Retinal pigment epithelial cell (primary cell): ENCODE measurements around the gene VEGFA.
A peak's percentile ranks its signal among the peaks of the same experiment; 100 is the strongest.

ENCODE experiments used
- DNase-seq: peaks from one replicate; pipeline ENCODE4 v3.0.0-alpha.2; 2010; ENCODE audit warnings: low read depth
- H3K4me3 ChIP-seq: 2 replicates; pipeline ENCODE4 v1.5.1; 2011; ENCODE audit warnings: mild to moderate bottlenecking, low read length, control low read depth, moderate library complexity
- TF ChIP-seq, protein P1 (sequence below): conservative IDR thresholded peaks from 2 replicates; pipeline ENCODE4 v1.5.1; 2011; ENCODE audit warnings: low read depth, low read length, control low read depth, inconsistent platforms

Gene VEGFA

DNA sequence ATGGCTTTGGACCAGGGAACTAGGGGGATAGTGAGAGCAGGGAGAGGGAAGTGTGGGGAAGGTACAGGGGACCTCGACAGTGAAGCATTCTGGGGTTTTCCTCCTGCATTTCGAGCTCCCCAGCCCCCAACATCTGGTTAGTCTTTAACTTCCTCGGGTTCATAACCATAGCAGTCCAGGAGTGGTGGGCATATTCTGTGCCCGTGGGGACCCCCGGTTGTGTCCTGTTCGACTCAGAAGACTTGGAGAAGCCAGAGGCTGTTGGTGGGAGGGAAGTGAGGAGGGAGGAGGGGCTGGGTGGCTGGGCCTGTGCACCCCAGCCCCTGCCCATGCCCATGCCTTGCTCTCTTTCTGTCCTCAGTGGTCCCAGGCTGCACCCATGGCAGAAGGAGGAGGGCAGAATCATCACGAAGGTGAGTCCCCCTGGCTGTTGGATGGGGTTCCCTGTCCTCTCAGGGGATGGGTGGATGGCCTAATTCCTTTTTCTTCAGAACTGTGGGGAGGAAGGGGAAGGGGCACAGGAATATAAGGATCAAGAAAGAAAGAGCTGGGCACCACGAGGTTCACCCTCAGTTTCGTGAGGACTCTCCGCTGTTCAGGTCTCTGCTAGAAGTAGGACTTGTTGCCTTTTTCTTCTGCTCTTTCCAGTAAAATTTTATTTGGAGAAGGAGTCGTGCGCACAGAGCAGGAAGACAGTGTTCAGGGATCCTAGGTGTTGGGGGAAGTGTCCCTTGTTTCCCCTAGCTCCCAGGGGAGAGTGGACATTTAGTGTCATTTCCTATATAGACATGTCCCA, 4.2 kb downstream of the VEGFA start:
- TF ChIP-seq, protein P1, sequence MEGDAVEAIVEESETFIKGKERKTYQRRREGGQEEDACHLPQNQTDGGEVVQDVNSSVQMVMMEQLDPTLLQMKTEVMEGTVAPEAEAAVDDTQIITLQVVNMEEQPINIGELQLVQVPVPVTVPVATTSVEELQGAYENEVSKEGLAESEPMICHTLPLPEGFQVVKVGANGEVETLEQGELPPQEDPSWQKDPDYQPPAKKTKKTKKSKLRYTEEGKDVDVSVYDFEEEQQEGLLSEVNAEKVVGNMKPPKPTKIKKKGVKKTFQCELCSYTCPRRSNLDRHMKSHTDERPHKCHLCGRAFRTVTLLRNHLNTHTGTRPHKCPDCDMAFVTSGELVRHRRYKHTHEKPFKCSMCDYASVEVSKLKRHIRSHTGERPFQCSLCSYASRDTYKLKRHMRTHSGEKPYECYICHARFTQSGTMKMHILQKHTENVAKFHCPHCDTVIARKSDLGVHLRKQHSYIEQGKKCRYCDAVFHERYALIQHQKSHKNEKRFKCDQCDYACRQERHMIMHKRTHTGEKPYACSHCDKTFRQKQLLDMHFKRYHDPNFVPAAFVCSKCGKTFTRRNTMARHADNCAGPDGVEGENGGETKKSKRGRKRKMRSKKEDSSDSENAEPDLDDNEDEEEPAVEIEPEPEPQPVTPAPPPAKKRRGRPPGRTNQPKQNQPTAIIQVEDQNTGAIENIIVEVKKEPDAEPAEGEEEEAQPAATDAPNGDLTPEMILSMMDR, result no peak
- DNase-seq, result no peak
- peak overlapping the region; percentile 99 for H3K4me3 ChIP-seq

DNA sequence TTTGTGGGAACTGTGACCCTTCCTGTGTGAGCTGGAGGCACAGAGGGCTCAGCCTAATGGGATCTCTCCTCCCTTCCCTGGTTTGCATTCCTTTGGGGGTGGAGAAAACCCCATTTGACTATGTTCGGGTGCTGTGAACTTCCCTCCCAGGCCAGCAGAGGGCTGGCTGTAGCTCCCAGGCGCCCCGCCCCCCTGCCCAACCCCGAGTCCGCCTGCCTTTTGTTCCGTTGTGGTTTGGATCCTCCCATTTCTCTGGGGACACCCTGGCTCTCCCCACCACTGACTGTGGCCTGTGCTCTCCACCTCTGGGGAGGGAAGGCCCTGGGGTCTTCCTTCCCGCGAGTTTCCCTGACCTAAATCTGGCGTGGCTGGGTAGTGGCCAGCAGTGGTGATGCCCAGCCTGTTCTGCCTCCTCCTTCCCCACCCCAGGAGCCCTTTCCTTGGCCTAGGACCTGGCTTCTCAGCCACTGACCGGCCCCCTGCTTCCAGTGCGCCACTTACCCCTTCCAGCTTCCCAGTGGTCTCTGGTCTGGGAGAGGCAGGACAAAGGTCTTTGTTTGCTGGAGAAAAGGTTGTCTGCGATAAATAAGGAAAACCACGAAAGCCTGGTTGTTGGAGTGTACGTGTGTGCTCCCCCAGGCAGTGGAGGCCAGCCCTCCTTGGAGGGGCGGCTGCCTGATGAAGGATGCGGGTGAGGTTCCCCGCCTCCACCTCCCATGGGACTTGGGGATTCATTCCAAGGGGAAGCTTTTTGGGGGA, 4.9 kb downstream of the VEGFA start:
- no peak for DNase-seq
- peak overlapping the region; percentile 99 for H3K4me3 ChIP-seq
- TF ChIP-seq, protein P1, result peak; percentile 93

DNA sequence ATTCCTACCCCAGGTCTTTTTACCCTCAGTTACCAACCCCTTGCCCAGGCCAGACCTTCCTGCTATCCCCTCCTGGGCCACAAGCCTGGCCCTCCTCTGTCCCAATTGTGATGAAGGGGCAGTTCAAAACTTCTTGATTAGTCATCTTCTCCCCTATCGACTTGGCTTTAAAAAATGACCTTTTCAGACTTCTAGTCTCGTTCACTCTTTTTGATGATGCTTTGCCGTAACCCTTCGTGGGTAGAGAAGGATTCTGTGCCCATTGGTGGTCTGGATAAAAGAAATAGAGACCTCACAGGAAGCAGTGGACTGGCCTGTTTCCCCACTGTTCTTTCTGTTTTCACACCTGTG, 5.5 kb downstream of the VEGFA start:
- H3K4me3 ChIP-seq, result peak overlapping the region; percentile 99
- DNase-seq, result no peak
- TF ChIP-seq, protein P1, result no peak

DNA sequence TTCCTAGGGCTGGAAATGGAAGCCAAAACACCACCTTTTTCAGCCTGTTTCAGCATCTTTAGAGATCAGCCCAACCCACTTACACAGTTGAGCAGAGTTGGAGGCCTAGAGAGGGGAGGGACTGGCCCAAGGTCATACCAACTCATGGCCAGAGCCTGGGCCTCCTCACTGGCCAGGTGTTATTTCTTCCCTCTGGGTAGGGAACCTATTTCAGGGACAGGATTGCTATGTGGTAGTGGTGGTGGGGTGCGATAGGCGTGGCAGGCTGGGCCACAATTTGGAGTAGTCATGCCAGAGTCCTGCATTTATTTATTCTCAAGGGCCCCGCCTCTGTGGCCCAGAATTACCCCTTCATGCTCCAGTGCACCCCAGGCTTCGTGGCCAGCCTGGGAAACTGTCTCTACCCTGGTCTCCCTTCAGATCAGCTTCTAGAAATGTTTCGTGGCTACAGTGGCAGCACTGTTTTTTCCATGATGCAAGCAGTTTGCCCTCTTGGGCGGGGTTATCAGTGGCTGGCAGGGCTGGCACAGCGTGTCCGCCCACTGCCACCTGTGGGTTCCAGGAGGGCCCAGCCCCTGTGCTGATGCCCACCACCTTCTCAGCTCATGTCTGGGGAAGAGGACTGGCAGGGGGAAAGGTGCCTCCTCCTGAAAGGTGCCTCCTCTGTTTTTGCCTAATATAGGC, 6.2 kb downstream of the VEGFA start:
- DNase-seq, result no peak
- TF ChIP-seq, protein P1, result no peak
- H3K4me3 ChIP-seq, result no peak overlapping the region

DNA sequence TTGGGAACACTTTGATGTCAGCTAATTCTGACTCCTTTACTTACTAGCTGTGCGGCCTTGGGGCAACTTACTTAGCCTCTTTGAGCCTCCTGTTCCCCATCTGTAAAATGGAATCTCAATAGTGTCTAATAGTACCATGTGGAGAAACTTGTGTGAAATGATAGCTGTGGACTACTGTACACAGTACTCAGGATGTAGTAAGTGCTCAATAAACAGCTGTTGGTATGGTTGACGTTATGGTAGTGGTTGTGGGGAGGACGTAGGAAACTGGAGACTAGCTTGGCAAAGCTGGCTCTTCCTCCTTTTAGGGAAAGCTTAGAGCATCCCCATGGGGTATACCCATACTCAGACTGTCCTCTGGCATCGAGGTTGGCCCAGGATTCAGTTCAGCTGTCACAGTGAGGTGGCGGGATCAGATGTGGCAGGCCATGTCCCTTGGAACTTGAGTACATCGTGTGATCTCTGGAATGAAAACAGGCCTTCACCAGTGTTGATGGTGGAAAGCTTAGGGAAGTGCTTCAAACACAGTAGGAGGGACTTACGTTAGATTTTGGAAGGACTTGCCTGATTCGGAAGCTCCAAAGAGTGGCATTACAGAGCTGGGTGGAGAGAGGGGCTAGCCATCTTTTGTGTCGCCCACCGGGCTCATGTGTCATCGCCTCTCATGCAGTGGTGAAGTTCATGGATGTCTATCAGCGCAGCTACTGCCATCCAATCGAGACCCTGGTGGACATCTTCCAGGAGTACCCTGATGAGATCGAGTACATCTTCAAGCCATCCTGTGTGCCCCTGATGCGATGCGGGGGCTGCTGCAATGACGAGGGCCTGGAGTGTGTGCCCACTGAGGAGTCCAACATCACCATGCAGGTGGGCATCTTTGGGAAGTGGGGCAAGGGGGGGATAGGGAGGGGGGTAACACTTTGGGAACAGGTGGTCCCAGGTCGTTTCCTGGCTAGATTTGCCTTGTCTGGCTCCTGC, 7.1 kb downstream of the VEGFA start:
- DNase-seq, result no peak
- TF ChIP-seq, protein P1, result no peak
- H3K4me3 ChIP-seq, result no peak overlapping the region

DNA sequence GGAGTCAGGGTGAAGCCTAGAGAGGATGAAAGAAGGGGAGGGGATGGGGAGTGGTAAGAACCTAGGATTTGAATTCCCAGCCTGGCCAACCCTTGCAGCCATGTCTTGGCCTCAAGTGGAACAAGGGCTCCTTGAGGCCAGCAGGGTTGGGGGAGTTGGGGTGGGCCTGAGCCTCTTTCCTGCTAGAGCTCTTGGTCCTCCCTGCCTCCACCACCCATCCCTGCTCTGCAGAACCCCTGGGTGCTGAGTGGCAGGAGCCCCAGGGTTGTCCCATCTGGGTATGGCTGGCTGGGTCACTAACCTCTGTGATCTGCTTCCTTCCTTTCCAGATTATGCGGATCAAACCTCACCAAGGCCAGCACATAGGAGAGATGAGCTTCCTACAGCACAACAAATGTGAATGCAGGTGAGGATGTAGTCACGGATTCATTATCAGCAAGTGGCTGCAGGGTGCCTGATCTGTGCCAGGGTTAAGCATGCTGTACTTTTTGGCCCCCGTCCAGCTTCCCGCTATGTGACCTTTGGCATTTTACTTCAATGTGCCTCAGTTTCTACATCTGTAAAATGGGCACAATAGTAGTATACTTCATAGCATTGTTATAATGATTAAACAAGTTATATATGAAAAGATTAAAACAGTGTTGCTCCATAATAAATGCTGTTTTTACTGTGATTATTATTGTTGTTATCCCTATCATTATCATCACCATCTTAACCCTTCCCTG, 8.3 kb downstream of the VEGFA start:
- H3K4me3 ChIP-seq, result no peak overlapping the region
- no peak for DNase-seq
- TF ChIP-seq, protein P1, result no peak
